ENCODE data around the gene NAP1L2. TPM values are rescaled to one million over a fixed set of nuclear protein-coding genes. Genes with fewer than 3 reads are reported as not detected.

The NAP1L2 gene
- total RNA-seq, result 10 to 100 TPM; 19.1 to 20.9 TPM
- 1 to 10 TPM in 1 of 2 donors, under 1 TPM in 1; 0.63 to 2.9 TPM for polyA plus RNA-seq

GRCh38 chrX:73214426-73215094 is at the start of gene NAP1L2:
NAP1L2 (minus strand) TSS chrX:73214851; CDS start chrX:73214492, 359 bp downstream.
- H3K27me3 ChIP-seq (ENCODE audit: insufficient read depth, low read length), result no peaks in the 10 kb centered on the region
- H3K27me3 Mint-ChIP-seq, result peaks cover 1 to 3% of the 10 kb centered on the region in 2 donors
- DNase-seq, result peak; percentile 47 to 70 (median 55)
- ChIA-PET POLR2A (ENCODE audit: partially characterized antibody) (interaction anchor here (0.7 to 1.0 kb wide), 5 partner anchors 16 to 1400 kb away, joined by 3 read pairs; partner anchors contain the start of genes CHIC1, RLIM and RPS4X), CTCF (ENCODE audit: partially characterized antibody) (no interaction called here)
- intact Hi-C loops (cut with micrococcal nuclease), result loop anchor here (5.0 kb wide), 2 partner anchors 348 to 642 kb away; partner anchors contain the start of genes CHIC1 and HDAC8
- H3K9me3 Mint-ChIP-seq, result peaks cover 0 to 6% (median 0%) of the 10 kb centered on the region in 8 donors
- peak within 1 kb of the TSS; percentile 89 to 97 (median 92) for H3K4me3 Mint-ChIP-seq
- peak within 1 kb of the TSS; percentile 66 to 69 for H3K4me3 ChIP-seq (ENCODE audit: low read length in 2 of 2)
- H3K36me3 ChIP-seq (ENCODE audit: insufficient read depth, low read length), result no peaks in the 10 kb centered on the region
- peak within 1 kb of the TSS; percentile 89 to 94 (median 92) for H3K27ac Mint-ChIP-seq
- H3K4me1 Mint-ChIP-seq, result peaks cover 8 to 34% (median 13%) of the 10 kb centered on the region in 4 donors
- no peaks in the 10 kb centered on the region for H3K9me3 ChIP-seq (ENCODE audit: control insufficient read depth in 1 of 2, low read length in 2 of 2)
- peaks cover 21% of the 10 kb centered on the region for H3K4me1 ChIP-seq (ENCODE audit: insufficient read depth, low read length)
- H3K27ac ChIP-seq (ENCODE audit: low read depth, low read length), result peak within 1 kb of the TSS; percentile 54
- peaks cover 0 to 7% of the 10 kb centered on the region in 2 donors for H3K36me3 Mint-ChIP-seq

GRCh38 chrX:73262991-73263390 is 48.3 kb upstream of the NAP1L2 start:
- ChIA-PET POLR2A (ENCODE audit: partially characterized antibody) (no interaction called here), CTCF (ENCODE audit: partially characterized antibody) (no interaction called here)
- Mint-ChIP-seq H3K4me3 (no peak overlapping the region), H3K4me1 (no peaks in the 10 kb centered on the region), H3K27me3 (peaks cover 2% of the 10 kb centered on the region in 2 donors), H3K9me3 (no peaks in the 10 kb centered on the region), H3K36me3 (no peaks in the 10 kb centered on the region), H3K27ac (no peak overlapping the region)
- peak in 2 of 5 donors; percentile 0 to 7 for DNase-seq
- Histone ChIP-seq H3K4me1 (ENCODE audit: insufficient read depth, low read length) (no peaks in the 10 kb centered on the region), H3K27me3 (ENCODE audit: insufficient read depth, low read length) (no peaks in the 10 kb centered on the region), H3K27ac (ENCODE audit: low read depth, low read length) (no peak overlapping the region), H3K36me3 (ENCODE audit: insufficient read depth, low read length) (no peaks in the 10 kb centered on the region), H3K9me3 (ENCODE audit: control insufficient read depth in 1 of 2, low read length in 2 of 2) (no peaks in the 10 kb centered on the region), H3K4me3 (ENCODE audit: low read length in 2 of 2) (no peak overlapping the region)
- intact Hi-C loops (cut with micrococcal nuclease), result loop anchor here (10.0 kb wide), 1 partner anchor 178 kb away; no protein-coding TSS in a partner anchor

- CTCF ChIA-PET (ENCODE audit: partially characterized antibody), result no interaction called here
These were observed 24.6 kb upstream of the NAP1L2 start for GRCh38 chrX:73239242-73239641.

GRCh38 chrX:73217621-73218020 is 3.0 kb upstream of the NAP1L2 start:
- peaks cover 11% of the 10 kb centered on the region for H3K4me1 ChIP-seq (ENCODE audit: insufficient read depth, low read length)
- ChIA-PET CTCF (ENCODE audit: partially characterized antibody) (no interaction called here), POLR2A (ENCODE audit: partially characterized antibody) (no interaction called here)
- DNase-seq, result no peak
- Mint-ChIP-seq H3K4me1 (peaks cover 6 to 25% (median 11%) of the 10 kb centered on the region in 4 donors), H3K27me3 (peaks cover 1 to 3% of the 10 kb centered on the region in 2 donors), H3K9me3 (peaks cover 0 to 8% (median 4%) of the 10 kb centered on the region in 8 donors), H3K27ac (no peak overlapping the region), H3K36me3 (peaks cover 0 to 5% of the 10 kb centered on the region in 2 donors), H3K4me3 (no peak overlapping the region)
- H3K27ac ChIP-seq (ENCODE audit: low read depth, low read length), result no peak overlapping the region
- H3K36me3 ChIP-seq (ENCODE audit: insufficient read depth, low read length), result no peaks in the 10 kb centered on the region
- no peak overlapping the region for H3K4me3 ChIP-seq (ENCODE audit: low read length in 2 of 2)
- no peaks in the 10 kb centered on the region for H3K27me3 ChIP-seq (ENCODE audit: insufficient read depth, low read length)
- no peaks in the 10 kb centered on the region for H3K9me3 ChIP-seq (ENCODE audit: control insufficient read depth in 1 of 2, low read length in 2 of 2)
- intact Hi-C loops (cut with micrococcal nuclease), result loop anchor here (5.0 kb wide), 1 partner anchor 645 kb away; the partner anchor contains the start of gene HDAC8

More at GRCh38 chrX:73239242-73239641, 24.6 kb upstream of the NAP1L2 start:
- POLR2A ChIA-PET (ENCODE audit: partially characterized antibody), result no interaction called here
- no peak overlapping the region for H3K4me3 ChIP-seq (ENCODE audit: low read length in 2 of 2)
- Mint-ChIP-seq H3K27ac (no peak overlapping the region), H3K4me1 (no peaks in the 10 kb centered on the region), H3K27me3 (no peaks in the 10 kb centered on the region), H3K36me3 (no peaks in the 10 kb centered on the region), H3K9me3 (peaks cover 0 to 3% (median 0%) of the 10 kb centered on the region in 8 donors), H3K4me3 (no peak overlapping the region)
- no peaks in the 10 kb centered on the region for H3K4me1 ChIP-seq (ENCODE audit: insufficient read depth, low read length)
- no peaks in the 10 kb centered on the region for H3K36me3 ChIP-seq (ENCODE audit: insufficient read depth, low read length)
- intact Hi-C loops (cut with micrococcal nuclease), result no loop called here
- H3K27ac ChIP-seq (ENCODE audit: low read depth, low read length), result no peak overlapping the region
- no peaks in the 10 kb centered on the region for H3K27me3 ChIP-seq (ENCODE audit: insufficient read depth, low read length)
- H3K9me3 ChIP-seq (ENCODE audit: control insufficient read depth in 1 of 2, low read length in 2 of 2), result no peaks in the 10 kb centered on the region
- DNase-seq, result no peak

- no peaks in the 10 kb centered on the region for H3K27me3 ChIP-seq (ENCODE audit: insufficient read depth, low read length)
- peak overlapping the region; percentile 89 to 97 (median 92) for H3K4me3 Mint-ChIP-seq
- peak in 4 of 5 donors; percentile 24 to 31 (median 28) for DNase-seq
- peak overlapping the region; percentile 54 for H3K27ac ChIP-seq (ENCODE audit: low read depth, low read length)
- H3K4me3 ChIP-seq (ENCODE audit: low read length in 2 of 2), result peak overlapping the region; percentile 66 to 69
- peaks cover 1 to 3% of the 10 kb centered on the region in 2 donors for H3K27me3 Mint-ChIP-seq
- peaks cover 8 to 34% (median 13%) of the 10 kb centered on the region in 4 donors for H3K4me1 Mint-ChIP-seq
- ChIA-PET CTCF (ENCODE audit: partially characterized antibody) (no interaction called here), POLR2A (ENCODE audit: partially characterized antibody) (interaction anchor here (1.0 kb wide), 2 partner anchors 87 to 348 kb away, joined by 3 read pairs; partner anchors contain the start of gene CHIC1)
- intact Hi-C loops (cut with micrococcal nuclease), result loop anchor here (5.0 kb wide), 1 partner anchor 643 kb away; the partner anchor contains the start of gene HDAC8
- no peaks in the 10 kb centered on the region for H3K9me3 ChIP-seq (ENCODE audit: control insufficient read depth in 1 of 2, low read length in 2 of 2)
- no peaks in the 10 kb centered on the region for H3K36me3 ChIP-seq (ENCODE audit: insufficient read depth, low read length)
- peak overlapping the region; percentile 89 to 94 (median 92) for H3K27ac Mint-ChIP-seq
- H3K9me3 Mint-ChIP-seq, result peaks cover 0 to 6% (median 1%) of the 10 kb centered on the region in 8 donors
- H3K4me1 ChIP-seq (ENCODE audit: insufficient read depth, low read length), result peaks cover 21% of the 10 kb centered on the region
- H3K36me3 Mint-ChIP-seq, result peaks cover 0 to 7% of the 10 kb centered on the region in 2 donors
These were observed 595 bp upstream of the NAP1L2 start for GRCh38 chrX:73215246-73215645.

- Histone ChIP-seq H3K27me3 (ENCODE audit: insufficient read depth, low read length) (no peaks in the 10 kb centered on the region), H3K4me3 (ENCODE audit: low read length in 2 of 2) (peak overlapping the region; percentile 66 to 69), H3K36me3 (ENCODE audit: insufficient read depth, low read length) (no peaks in the 10 kb centered on the region), H3K27ac (ENCODE audit: low read depth, low read length) (peak overlapping the region; percentile 54), H3K4me1 (ENCODE audit: insufficient read depth, low read length) (peaks cover 21% of the 10 kb centered on the region), H3K9me3 (ENCODE audit: control insufficient read depth in 1 of 2, low read length in 2 of 2) (no peaks in the 10 kb centered on the region)
- intact Hi-C loops (cut with micrococcal nuclease), result loop anchor here (5.0 kb wide), 1 partner anchor 348 kb away; the partner anchor contains the start of gene CHIC1
- Mint-ChIP-seq H3K4me1 (peaks cover 8 to 34% (median 13%) of the 10 kb centered on the region in 4 donors), H3K27me3 (peaks cover 1 to 3% of the 10 kb centered on the region in 2 donors), H3K4me3 (peak overlapping the region; percentile 89 to 97 (median 92)), H3K27ac (peak overlapping the region; percentile 61 to 94 (median 91)), H3K9me3 (peaks cover 0 to 6% (median 0%) of the 10 kb centered on the region in 8 donors), H3K36me3 (peaks cover 0 to 7% of the 10 kb centered on the region in 2 donors)
- peak in 1 of 5 donors; percentile 1 for DNase-seq
- ChIA-PET POLR2A (ENCODE audit: partially characterized antibody) (interaction anchor here (0.7 to 1.0 kb wide), 4 partner anchors 16 to 1401 kb away, joined by 3 read pairs; partner anchors contain the start of genes CHIC1, RLIM and RPS4X), CTCF (ENCODE audit: partially characterized antibody) (no interaction called here)
These were observed 771 bp downstream of the NAP1L2 start for GRCh38 chrX:73213734-73214425.

Data from CD4-positive, alpha-beta memory T cell (primary cell).